Measurements from ENCODE around the gene ENGASE.
A peak's percentile ranks its signal among the peaks of the same experiment; 100 is the strongest.

Gene ENGASE

DNA sequence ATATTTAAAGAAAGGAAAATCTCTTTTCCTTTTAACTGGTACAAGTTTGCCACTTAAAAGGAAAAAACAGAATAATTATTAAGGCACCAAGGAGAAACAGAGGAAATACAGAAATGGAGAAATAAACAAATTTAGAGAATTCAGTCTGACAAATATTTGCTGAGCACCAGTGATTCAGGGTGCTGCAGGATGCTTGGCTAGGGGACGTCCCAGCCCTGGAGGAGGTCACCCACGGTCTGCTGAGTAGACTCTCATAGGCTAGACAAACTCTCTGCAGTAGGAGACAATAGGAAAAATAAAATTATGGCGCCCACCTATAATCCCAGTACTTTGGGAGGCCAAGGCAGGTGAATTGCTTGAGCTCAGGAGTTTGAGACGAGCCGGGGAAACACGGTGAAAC, 34.7 kb upstream of the ENGASE start:
- no peak for TF ChIP-seq TCF12 (IDR thresholded peaks at IDR 0.05; ENCODE audit: low read depth)
- TF ChIP-seq CEBPB (IDR thresholded peaks at IDR 0.05) = no peak

DNA sequence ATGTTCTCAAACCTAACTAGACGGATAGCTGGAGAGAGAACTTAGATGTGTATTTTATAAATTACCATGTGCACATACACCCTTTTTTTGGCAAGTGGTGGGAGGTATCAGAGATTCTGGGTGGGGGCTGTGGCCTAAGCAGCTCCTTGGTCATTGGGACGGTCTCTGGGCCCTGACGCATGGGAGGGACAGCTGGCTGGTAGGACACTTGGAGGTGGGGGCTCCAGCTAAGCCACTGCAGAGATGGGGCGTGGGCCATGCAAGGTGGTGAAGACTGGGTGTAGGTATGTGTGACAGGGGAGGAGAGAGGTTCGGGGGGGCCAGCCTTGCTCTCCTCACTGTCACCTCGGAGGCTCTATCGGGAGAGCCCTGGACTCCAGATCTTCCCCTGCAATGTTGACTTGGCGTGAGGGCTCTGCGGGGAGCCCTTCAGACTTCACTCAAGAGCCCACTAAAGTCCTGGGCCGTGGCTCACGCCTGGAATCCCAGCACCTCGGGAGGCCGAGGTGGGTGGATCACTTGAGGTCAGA, 33.5 kb upstream of the ENGASE start:
- TF ChIP-seq ZBTB7A (IDR thresholded peaks at IDR 0.05; ENCODE audit: low read depth) = no peak
- TF ChIP-seq FOXM1 (IDR thresholded peaks at IDR 0.05; ENCODE audit: borderline replicate concordance, low read depth) = no peak

DNA sequence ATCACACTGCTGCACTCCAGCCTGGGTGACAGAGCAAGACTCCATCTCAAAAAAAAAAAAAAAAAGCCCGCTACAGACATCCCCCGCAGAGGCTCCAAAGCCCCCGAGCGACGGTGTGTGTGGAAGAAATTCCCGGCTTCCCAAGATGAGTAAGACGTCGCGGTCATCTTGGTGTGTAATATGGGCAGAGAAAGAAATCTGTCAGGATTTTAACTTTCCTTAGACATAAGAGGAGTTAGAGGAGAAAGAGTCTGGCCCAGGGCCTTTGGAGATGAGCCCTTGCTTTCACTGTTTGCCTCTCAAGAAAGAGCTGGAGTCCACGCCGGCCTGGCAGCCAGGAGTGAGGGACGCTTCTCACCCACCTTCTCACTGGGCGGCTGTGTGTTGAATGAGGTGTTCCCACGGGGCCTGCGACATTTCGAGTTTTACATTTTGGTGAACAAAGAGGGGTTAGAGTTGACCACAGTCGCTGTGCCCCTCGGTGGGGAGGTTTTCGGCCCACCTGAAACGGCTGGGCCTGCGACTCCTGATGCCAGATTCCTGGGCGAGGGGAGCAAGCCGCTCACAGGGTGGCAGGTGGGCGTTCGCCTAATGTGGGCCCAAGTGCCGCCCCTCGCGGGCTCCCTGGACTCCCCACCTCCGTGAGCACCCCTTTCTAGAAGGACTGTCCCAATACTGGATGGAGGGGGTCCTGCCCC, 32.8 kb upstream of the ENGASE start:
- no peak for TF ChIP-seq TAF1 (IDR thresholded peaks at IDR 0.05; ENCODE audit: low read depth)

DNA sequence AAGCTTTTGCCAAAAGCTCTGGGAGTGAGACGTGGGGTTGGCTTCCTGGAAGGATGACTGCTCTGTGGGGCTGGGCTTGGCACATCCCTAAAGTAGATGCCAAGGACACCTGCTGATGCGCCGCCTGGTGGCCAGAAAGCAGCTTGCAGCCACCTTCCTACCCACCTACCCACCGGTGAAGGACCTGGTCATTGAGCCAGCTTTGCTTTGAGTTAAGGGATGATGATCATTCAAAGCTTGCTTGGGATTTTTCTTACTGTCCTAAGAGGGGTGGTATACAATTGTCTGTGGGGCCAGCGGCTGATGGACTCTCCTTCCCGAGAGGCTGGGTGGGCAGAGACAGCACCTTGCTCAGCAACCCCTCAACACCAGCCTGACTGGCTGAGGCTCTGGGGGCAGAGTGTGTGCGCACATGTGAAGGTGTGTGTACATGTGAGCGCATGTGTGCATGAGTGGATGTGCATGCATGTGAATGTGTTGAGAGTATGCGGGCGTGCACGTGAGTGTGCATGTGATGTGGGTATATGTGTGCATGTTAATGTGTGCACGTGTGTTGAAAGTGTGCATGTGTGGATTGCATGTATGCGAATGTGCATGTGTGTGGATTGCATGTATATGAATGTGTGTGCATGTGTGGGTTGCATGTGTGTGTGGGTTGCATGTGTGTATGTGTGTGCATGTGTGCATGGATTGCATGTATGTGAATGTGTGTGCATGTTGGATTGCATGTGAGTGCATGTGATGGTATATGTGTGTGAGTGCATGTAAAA, 32.0 kb upstream of the ENGASE start:
- peak; percentile 37; the same call in 1 of the 2 replicates for TF ChIP-seq NFIC (IDR thresholded peaks at IDR 0.05)
- no peak for TF ChIP-seq CREB1 (IDR thresholded peaks at IDR 0.05; ENCODE audit: low read depth)
- peak; percentile 74 for TF ChIP-seq RAD21 (IDR thresholded peaks at IDR 0.05; ENCODE audit: low read depth)
- no peak for TF ChIP-seq TCF12 (IDR thresholded peaks at IDR 0.05; ENCODE audit: low read depth)

DNA sequence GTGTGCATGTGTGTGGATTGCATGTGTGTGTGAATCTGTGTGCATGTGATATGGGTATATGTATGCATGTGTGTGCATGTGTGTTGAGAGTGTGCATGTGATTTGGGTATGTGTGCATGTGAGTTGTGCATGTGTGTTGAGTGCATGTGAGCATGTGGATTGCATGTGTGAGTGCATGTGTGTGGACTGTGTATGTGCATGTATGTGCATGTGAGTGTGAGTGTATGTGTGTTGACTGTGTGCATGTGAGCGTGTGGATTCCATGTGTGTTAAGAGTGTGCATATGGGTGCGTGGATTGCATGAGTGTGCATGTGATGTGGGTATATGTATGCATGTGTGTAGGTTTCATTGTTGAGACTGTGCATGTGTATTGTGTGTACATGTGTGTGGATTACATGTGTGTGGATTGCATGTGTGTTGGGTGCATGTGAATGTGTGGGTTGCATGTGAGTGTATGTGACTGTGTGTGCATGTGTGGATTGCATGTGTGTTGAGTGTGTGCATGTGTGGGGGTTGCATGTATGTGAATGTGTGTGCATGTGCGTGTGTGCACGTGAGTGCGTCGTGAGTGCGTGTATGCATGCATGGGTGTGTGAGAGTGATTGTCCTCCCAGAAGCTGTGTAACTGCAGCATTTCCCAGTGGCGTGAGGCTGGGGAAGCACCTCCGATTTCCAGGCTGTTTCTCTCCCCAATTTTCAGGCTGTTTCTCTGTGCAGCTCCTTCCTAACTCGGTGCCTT, 31.3 kb upstream of the ENGASE start:
- TF ChIP-seq TAF1 (IDR thresholded peaks at IDR 0.05; ENCODE audit: low read depth) (no peak), CREB1 (IDR thresholded peaks at IDR 0.05; ENCODE audit: low read depth) (no peak), CEBPB (IDR thresholded peaks at IDR 0.05) (no peak), ZBTB7A (IDR thresholded peaks at IDR 0.05; ENCODE audit: low read depth) (no peak), TCF12 (IDR thresholded peaks at IDR 0.05; ENCODE audit: low read depth) (no peak), TEAD4 (IDR thresholded peaks at IDR 0.05) (no peak), NFIC (IDR thresholded peaks at IDR 0.05) (no peak), YY1 (IDR thresholded peaks at IDR 0.05; ENCODE audit: low read depth) (no peak), RAD21 (IDR thresholded peaks at IDR 0.05; ENCODE audit: low read depth) (no peak), FOXM1 (IDR thresholded peaks at IDR 0.05; ENCODE audit: borderline replicate concordance, low read depth) (no peak), EGR1 (IDR thresholded peaks at IDR 0.05) (no peak), EP300 (IDR thresholded peaks at IDR 0.05; ENCODE audit: borderline replicate concordance) (no peak)
- TF ChIP-seq, protein P1, sequence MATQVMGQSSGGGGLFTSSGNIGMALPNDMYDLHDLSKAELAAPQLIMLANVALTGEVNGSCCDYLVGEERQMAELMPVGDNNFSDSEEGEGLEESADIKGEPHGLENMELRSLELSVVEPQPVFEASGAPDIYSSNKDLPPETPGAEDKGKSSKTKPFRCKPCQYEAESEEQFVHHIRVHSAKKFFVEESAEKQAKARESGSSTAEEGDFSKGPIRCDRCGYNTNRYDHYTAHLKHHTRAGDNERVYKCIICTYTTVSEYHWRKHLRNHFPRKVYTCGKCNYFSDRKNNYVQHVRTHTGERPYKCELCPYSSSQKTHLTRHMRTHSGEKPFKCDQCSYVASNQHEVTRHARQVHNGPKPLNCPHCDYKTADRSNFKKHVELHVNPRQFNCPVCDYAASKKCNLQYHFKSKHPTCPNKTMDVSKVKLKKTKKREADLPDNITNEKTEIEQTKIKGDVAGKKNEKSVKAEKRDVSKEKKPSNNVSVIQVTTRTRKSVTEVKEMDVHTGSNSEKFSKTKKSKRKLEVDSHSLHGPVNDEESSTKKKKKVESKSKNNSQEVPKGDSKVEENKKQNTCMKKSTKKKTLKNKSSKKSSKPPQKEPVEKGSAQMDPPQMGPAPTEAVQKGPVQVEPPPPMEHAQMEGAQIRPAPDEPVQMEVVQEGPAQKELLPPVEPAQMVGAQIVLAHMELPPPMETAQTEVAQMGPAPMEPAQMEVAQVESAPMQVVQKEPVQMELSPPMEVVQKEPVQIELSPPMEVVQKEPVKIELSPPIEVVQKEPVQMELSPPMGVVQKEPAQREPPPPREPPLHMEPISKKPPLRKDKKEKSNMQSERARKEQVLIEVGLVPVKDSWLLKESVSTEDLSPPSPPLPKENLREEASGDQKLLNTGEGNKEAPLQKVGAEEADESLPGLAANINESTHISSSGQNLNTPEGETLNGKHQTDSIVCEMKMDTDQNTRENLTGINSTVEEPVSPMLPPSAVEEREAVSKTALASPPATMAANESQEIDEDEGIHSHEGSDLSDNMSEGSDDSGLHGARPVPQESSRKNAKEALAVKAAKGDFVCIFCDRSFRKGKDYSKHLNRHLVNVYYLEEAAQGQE (IDR thresholded peaks at IDR 0.05; ENCODE audit: low read depth) = no peak
- TF ChIP-seq, protein P2, sequence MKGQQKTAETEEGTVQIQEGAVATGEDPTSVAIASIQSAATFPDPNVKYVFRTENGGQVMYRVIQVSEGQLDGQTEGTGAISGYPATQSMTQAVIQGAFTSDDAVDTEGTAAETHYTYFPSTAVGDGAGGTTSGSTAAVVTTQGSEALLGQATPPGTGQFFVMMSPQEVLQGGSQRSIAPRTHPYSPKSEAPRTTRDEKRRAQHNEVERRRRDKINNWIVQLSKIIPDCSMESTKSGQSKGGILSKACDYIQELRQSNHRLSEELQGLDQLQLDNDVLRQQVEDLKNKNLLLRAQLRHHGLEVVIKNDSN (IDR thresholded peaks at IDR 0.05) = no peak
- TF ChIP-seq, protein P3, sequence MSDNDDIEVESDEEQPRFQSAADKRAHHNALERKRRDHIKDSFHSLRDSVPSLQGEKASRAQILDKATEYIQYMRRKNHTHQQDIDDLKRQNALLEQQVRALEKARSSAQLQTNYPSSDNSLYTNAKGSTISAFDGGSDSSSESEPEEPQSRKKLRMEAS (IDR thresholded peaks at IDR 0.05) = no peak

DNA sequence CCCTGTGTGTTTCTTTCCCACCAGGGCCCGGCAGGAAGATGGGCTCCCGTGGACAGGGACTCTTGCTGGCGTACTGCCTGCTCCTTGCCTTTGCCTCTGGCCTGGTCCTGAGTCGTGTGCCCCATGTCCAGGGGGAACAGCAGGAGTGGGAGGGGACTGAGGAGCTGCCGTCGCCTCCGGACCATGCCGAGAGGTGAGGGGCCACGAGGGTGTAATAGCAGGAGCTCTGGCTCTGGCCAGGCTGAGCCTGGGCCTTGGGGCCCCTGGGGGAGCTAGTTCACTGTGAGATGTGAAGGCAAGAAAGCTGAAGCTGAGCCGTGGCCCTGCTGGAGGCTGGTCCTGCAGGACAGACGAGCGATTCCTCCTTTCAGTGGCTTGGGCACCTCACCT, 30.7 kb upstream of the ENGASE start:
- TF ChIP-seq EP300 (IDR thresholded peaks at IDR 0.05; ENCODE audit: borderline replicate concordance) (no peak), TAF1 (IDR thresholded peaks at IDR 0.05; ENCODE audit: low read depth) (no peak), CEBPB (IDR thresholded peaks at IDR 0.05) (no peak), YY1 (IDR thresholded peaks at IDR 0.05; ENCODE audit: low read depth) (no peak), TCF12 (IDR thresholded peaks at IDR 0.05; ENCODE audit: low read depth) (no peak), EGR1 (IDR thresholded peaks at IDR 0.05) (no peak)
- TF ChIP-seq, protein P2 (IDR thresholded peaks at IDR 0.05) = no peak

DNA sequence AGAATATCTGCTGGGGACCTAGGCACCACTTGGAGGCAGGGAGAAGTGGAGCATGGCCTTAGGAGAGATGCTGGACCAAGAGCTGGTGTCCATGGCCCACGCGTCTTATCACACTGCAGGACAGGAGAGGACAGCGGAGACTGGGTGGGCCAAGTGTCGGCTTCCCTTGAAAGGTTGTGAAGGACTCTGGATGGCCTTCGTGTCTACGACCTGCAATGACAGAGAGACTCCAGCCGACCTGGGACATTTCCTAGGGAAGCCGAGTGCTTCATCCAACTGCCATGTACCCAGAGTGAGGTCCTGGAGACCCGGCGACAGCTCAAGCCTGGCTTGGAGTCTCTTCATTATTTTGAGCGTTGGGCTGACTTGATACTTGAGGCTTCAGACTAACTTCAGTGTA, 30.2 kb upstream of the ENGASE start:
- TF ChIP-seq FOXM1 (IDR thresholded peaks at IDR 0.05; ENCODE audit: borderline replicate concordance, low read depth) (no peak), TAF1 (IDR thresholded peaks at IDR 0.05; ENCODE audit: low read depth) (no peak)
- TF ChIP-seq, protein P3 (IDR thresholded peaks at IDR 0.05) = no peak
- TF ChIP-seq, protein P1 (IDR thresholded peaks at IDR 0.05; ENCODE audit: low read depth) = no peak
